ENCODE results near the gene OR51A4.
"Not testable (repeated sequence)": the region's sequence is repeated elsewhere in the genome, so short reads cannot be mapped to it uniquely, and the experiment has no call there.

Gene OR51A4

GRCh38 chr11:4947505-4947904, at the start of gene OR51A4:
TSS of gene OR51A4 (minus strand) at chr11:4947605. CDS start at chr11:4947100, 505 bp downstream.
- no peak within 1 kb of the TSS for H3K4me3 ChIP-seq (ENCODE audit: low read depth, low read length)
- no peak within 1 kb of the TSS for H3K9ac ChIP-seq (ENCODE audit: low read depth, low read length)
- H3K9me3 ChIP-seq (ENCODE audit: control insufficient read depth, insufficient read depth, low read length): no peaks in the 10 kb centered on the region
- no peaks in the 10 kb centered on the region for H3K4me1 ChIP-seq (ENCODE audit: control insufficient read depth, insufficient read depth, low read length)
- H3K36me3 ChIP-seq (ENCODE audit: control insufficient read depth, insufficient read depth, low read length): no peaks in the 10 kb centered on the region
- no peaks in the 10 kb centered on the region for H3K27me3 ChIP-seq (ENCODE audit: control insufficient read depth, insufficient read depth, low read length)

GRCh38 chr11:4994551-4994950, 47.1 kb upstream of the OR51A4 start, which contains the start of gene OR51L1:
TSS of gene OR51L1 (plus strand) at chr11:4994851. CDS start at chr11:4998983, 4,132 bp downstream.
- Histone ChIP-seq H3K4me3 (ENCODE audit: low read depth, low read length) (no peak within 1 kb of the TSS), H3K9me3 (ENCODE audit: control insufficient read depth, insufficient read depth, low read length) (no peaks in the 10 kb centered on the region), H3K9ac (ENCODE audit: low read depth, low read length) (no peak within 1 kb of the TSS), H3K4me1 (ENCODE audit: control insufficient read depth, insufficient read depth, low read length) (no peaks in the 10 kb centered on the region), H3K27me3 (ENCODE audit: control insufficient read depth, insufficient read depth, low read length) (no peaks in the 10 kb centered on the region), H3K36me3 (ENCODE audit: control insufficient read depth, insufficient read depth, low read length) (no peaks in the 10 kb centered on the region)

GRCh38 chr11:4991060-4991459, 43.7 kb upstream of the OR51A4 start:
- Histone ChIP-seq H3K9ac (ENCODE audit: low read depth, low read length) (no peak overlapping the region), H3K36me3 (ENCODE audit: control insufficient read depth, insufficient read depth, low read length) (no peaks in the 10 kb centered on the region), H3K4me3 (ENCODE audit: low read depth, low read length) (no peak overlapping the region), H3K9me3 (ENCODE audit: control insufficient read depth, insufficient read depth, low read length) (no peaks in the 10 kb centered on the region), H3K4me1 (ENCODE audit: control insufficient read depth, insufficient read depth, low read length) (no peaks in the 10 kb centered on the region), H3K27me3 (ENCODE audit: control insufficient read depth, insufficient read depth, low read length) (no peaks in the 10 kb centered on the region)

GRCh38 chr11:4983841-4984240, 36.4 kb upstream of the OR51A4 start:
- Histone ChIP-seq H3K27me3 (ENCODE audit: control insufficient read depth, insufficient read depth, low read length) (no peaks in the 10 kb centered on the region), H3K9ac (ENCODE audit: low read depth, low read length) (no peak overlapping the region), H3K4me1 (ENCODE audit: control insufficient read depth, insufficient read depth, low read length) (no peaks in the 10 kb centered on the region), H3K9me3 (ENCODE audit: control insufficient read depth, insufficient read depth, low read length) (no peaks in the 10 kb centered on the region), H3K36me3 (ENCODE audit: control insufficient read depth, insufficient read depth, low read length) (no peaks in the 10 kb centered on the region), H3K4me3 (ENCODE audit: low read depth, low read length) (no peak overlapping the region)

GRCh38 chr11:4982678-4983077, 35.3 kb upstream of the OR51A4 start:
- Histone ChIP-seq H3K9ac (ENCODE audit: low read depth, low read length) (no peak overlapping the region), H3K4me3 (ENCODE audit: low read depth, low read length) (no peak overlapping the region), H3K9me3 (ENCODE audit: control insufficient read depth, insufficient read depth, low read length) (no peaks in the 10 kb centered on the region), H3K36me3 (ENCODE audit: control insufficient read depth, insufficient read depth, low read length) (no peaks in the 10 kb centered on the region), H3K27me3 (ENCODE audit: control insufficient read depth, insufficient read depth, low read length) (no peaks in the 10 kb centered on the region), H3K4me1 (ENCODE audit: control insufficient read depth, insufficient read depth, low read length) (no peaks in the 10 kb centered on the region)

- H3K4me1 ChIP-seq (ENCODE audit: control insufficient read depth, insufficient read depth, low read length): no peaks in the 10 kb centered on the region
- H3K4me3 ChIP-seq (ENCODE audit: low read depth, low read length): no peak overlapping the region
- H3K36me3 ChIP-seq (ENCODE audit: control insufficient read depth, insufficient read depth, low read length): no peaks in the 10 kb centered on the region
- no peaks in the 10 kb centered on the region for H3K9me3 ChIP-seq (ENCODE audit: control insufficient read depth, insufficient read depth, low read length)
- H3K9ac ChIP-seq (ENCODE audit: low read depth, low read length): no peak overlapping the region
- no peaks in the 10 kb centered on the region for H3K27me3 ChIP-seq (ENCODE audit: control insufficient read depth, insufficient read depth, low read length)
These were observed 31.6 kb upstream of the OR51A4 start for GRCh38 chr11:4979036-4979435.

- H3K36me3 ChIP-seq (ENCODE audit: control insufficient read depth, insufficient read depth, low read length): no peaks in the 10 kb centered on the region
- no peak overlapping the region for H3K9ac ChIP-seq (ENCODE audit: low read depth, low read length)
These were observed 28.0 kb upstream of the OR51A4 start for GRCh38 chr11:4975436-4975835.

GRCh38 chr11:4962816-4963215, 15.4 kb upstream of the OR51A4 start:
- Histone ChIP-seq H3K9me3 (ENCODE audit: control insufficient read depth, insufficient read depth, low read length) (no peaks in the 10 kb centered on the region), H3K36me3 (ENCODE audit: control insufficient read depth, insufficient read depth, low read length) (no peaks in the 10 kb centered on the region), H3K4me1 (ENCODE audit: control insufficient read depth, insufficient read depth, low read length) (no peaks in the 10 kb centered on the region), H3K27me3 (ENCODE audit: control insufficient read depth, insufficient read depth, low read length) (no peaks in the 10 kb centered on the region), H3K9ac (ENCODE audit: low read depth, low read length) (no peak overlapping the region), H3K4me3 (ENCODE audit: low read depth, low read length) (no peak overlapping the region)

More at GRCh38 chr11:4975436-4975835, 28.0 kb upstream of the OR51A4 start:
- no peaks in the 10 kb centered on the region for H3K9me3 ChIP-seq (ENCODE audit: control insufficient read depth, insufficient read depth, low read length)
- no peaks in the 10 kb centered on the region for H3K4me1 ChIP-seq (ENCODE audit: control insufficient read depth, insufficient read depth, low read length)
- no peaks in the 10 kb centered on the region for H3K27me3 ChIP-seq (ENCODE audit: control insufficient read depth, insufficient read depth, low read length)
- no peak overlapping the region for H3K4me3 ChIP-seq (ENCODE audit: low read depth, low read length)

GRCh38 chr11:4960877-4961276, 13.5 kb upstream of the OR51A4 start:
- H3K36me3 ChIP-seq (ENCODE audit: control insufficient read depth, insufficient read depth, low read length): no peaks in the 10 kb centered on the region
- H3K4me3 ChIP-seq (ENCODE audit: low read depth, low read length): no peak overlapping the region
- no peaks in the 10 kb centered on the region for H3K4me1 ChIP-seq (ENCODE audit: control insufficient read depth, insufficient read depth, low read length)
- no peaks in the 10 kb centered on the region for H3K9me3 ChIP-seq (ENCODE audit: control insufficient read depth, insufficient read depth, low read length)
- H3K27me3 ChIP-seq (ENCODE audit: control insufficient read depth, insufficient read depth, low read length): no peaks in the 10 kb centered on the region
- H3K9ac ChIP-seq (ENCODE audit: low read depth, low read length): no peak overlapping the region

GRCh38 chr11:4957396-4957795, 10.0 kb upstream of the OR51A4 start:
- Histone ChIP-seq H3K36me3 (ENCODE audit: control insufficient read depth, insufficient read depth, low read length) (no peaks in the 10 kb centered on the region), H3K4me3 (ENCODE audit: low read depth, low read length) (no peak overlapping the region), H3K27me3 (ENCODE audit: control insufficient read depth, insufficient read depth, low read length) (no peaks in the 10 kb centered on the region)

GRCh38 chr11:4955613-4956012, 8.2 kb upstream of the OR51A4 start, which contains the start of gene OR51A2:
TSS of gene OR51A2 (minus strand) at chr11:4955713. CDS start at chr11:4955713, 0 bp downstream.
- not testable (repeated sequence) for H3K36me3 ChIP-seq (ENCODE audit: control insufficient read depth, insufficient read depth, low read length); H3K9me3 ChIP-seq (ENCODE audit: control insufficient read depth, insufficient read depth, low read length); H3K9ac ChIP-seq (ENCODE audit: low read depth, low read length); H3K4me1 ChIP-seq (ENCODE audit: control insufficient read depth, insufficient read depth, low read length); H3K27me3 ChIP-seq (ENCODE audit: control insufficient read depth, insufficient read depth, low read length); H3K4me3 ChIP-seq (ENCODE audit: low read depth, low read length)

More at GRCh38 chr11:4957396-4957795, 10.0 kb upstream of the OR51A4 start:
- no peak overlapping the region for H3K9ac ChIP-seq (ENCODE audit: low read depth, low read length)
- no peaks in the 10 kb centered on the region for H3K9me3 ChIP-seq (ENCODE audit: control insufficient read depth, insufficient read depth, low read length)
- H3K4me1 ChIP-seq (ENCODE audit: control insufficient read depth, insufficient read depth, low read length): no peaks in the 10 kb centered on the region

GRCh38 chr11:4936745-4937144, 10.7 kb downstream of the OR51A4 start:
- no peak overlapping the region for H3K4me3 ChIP-seq (ENCODE audit: low read depth, low read length)
- no peaks in the 10 kb centered on the region for H3K36me3 ChIP-seq (ENCODE audit: control insufficient read depth, insufficient read depth, low read length)
- no peaks in the 10 kb centered on the region for H3K9me3 ChIP-seq (ENCODE audit: control insufficient read depth, insufficient read depth, low read length)
- no peaks in the 10 kb centered on the region for H3K4me1 ChIP-seq (ENCODE audit: control insufficient read depth, insufficient read depth, low read length)
- H3K9ac ChIP-seq (ENCODE audit: low read depth, low read length): no peak overlapping the region
- no peaks in the 10 kb centered on the region for H3K27me3 ChIP-seq (ENCODE audit: control insufficient read depth, insufficient read depth, low read length)
